A673 (cell line): Measurements from ENCODE around the gene RIC8A. TPM values are rescaled to one million over a fixed set of nuclear protein-coding genes. Genes with fewer than 3 reads are reported as not detected.

Experiments
- BruUV-seq: library from RNA; stranded (reverse); fragments of 400-500 nt; replicated peaks from 2 replicates; lab custom pipeline; 2021; lab: Mats Ljungman, UMichigan
- CTCF ChIA-PET: fragments of 300-600 bp; sonication (Branson Sonifier 250); formaldehyde crosslinking; loops from one replicate; lab custom pipeline; 2022; ENCODE audit warnings: antibody characterized with exemption; lab: Charles Lee
- POLR2A ChIA-PET: fragments of 300-600 bp; sonication (Branson Sonifier 250); formaldehyde crosslinking; loops from one replicate; lab custom pipeline; 2022; ENCODE audit warnings: antibody characterized with exemption; ENCODE audit not compliant: low non-redundant PET; lab: Charles Lee
- DNase-seq: peaks from one replicate; pipeline ENCODE4 v3.0.0-alpha.2; 2015; ENCODE audit warnings: low spot score
- H3K27ac ChIP-seq: fragments of 200-600 bp; sonication (generic); 2 replicates; pipeline ENCODE4 v1.5.1; 2016; ENCODE audit warnings: mixed run types, low read depth, mild to moderate bottlenecking, mixed read lengths, antibody characterized with exemption, low read length; ENCODE audit not compliant: poor library complexity, severe bottlenecking
- H3K27me3 ChIP-seq: fragments of 200-600 bp; sonication (generic); replicated peaks from 2 replicates; pipeline ENCODE4 v1.6.1; 2017; ENCODE audit warnings: mixed run types, low read depth, mild to moderate bottlenecking, mixed read lengths, antibody characterized with exemption, low read length; ENCODE audit not compliant: insufficient read depth, poor library complexity
- H3K36me3 ChIP-seq: fragments of 200-600 bp; sonication (generic); 2 replicates; pipeline ENCODE4 v1.6.1; 2016; ENCODE audit warnings: mixed run types, mild to moderate bottlenecking, mixed read lengths, antibody characterized with exemption, low read length; ENCODE audit not compliant: insufficient read depth, poor library complexity, severe bottlenecking
- H3K4me1 ChIP-seq: fragments of 200-600 bp; sonication (generic); 2 replicates; pipeline ENCODE4 v1.6.1; 2017; ENCODE audit warnings: mixed run types, mild to moderate bottlenecking, mixed read lengths, antibody characterized with exemption, low read length; ENCODE audit not compliant: insufficient read depth, poor library complexity, severe bottlenecking
- H3K4me3 ChIP-seq: fragments of 200-600 bp; sonication (generic); 2 replicates; pipeline ENCODE4 v1.5.1; 2016; ENCODE audit warnings: low read depth, mixed run types, mild to moderate bottlenecking, mixed read lengths, low read length; ENCODE audit not compliant: poor library complexity, severe bottlenecking
- H3K9me3 ChIP-seq: fragments of 200-600 bp; sonication (generic); 2 replicates; pipeline ENCODE4 v1.6.1; 2016; ENCODE audit warnings: mixed run types, low read depth, mild to moderate bottlenecking, mixed read lengths, antibody characterized with exemption, low read length; ENCODE audit not compliant: poor library complexity, severe bottlenecking
- CTCF ChIP-seq: fragments of 300-800, 200-600 bp; sonication (generic); conservative IDR thresholded peaks from 2 replicates; pipeline ENCODE4 v1.5.1; 2017; ENCODE audit warnings: low read depth, mild to moderate bottlenecking, antibody characterized with exemption, low read length, moderate library complexity, mixed read lengths
- EZH2 ChIP-seq: fragments of 200-600 bp; sonication (generic); IDR thresholded peaks from 2 replicates; pipeline ENCODE4 v1.6.1; 2017; ENCODE audit warnings: borderline replicate concordance, low read depth, mild to moderate bottlenecking, mixed read lengths, antibody characterized with exemption, low read length; ENCODE audit not compliant: poor library complexity, severe bottlenecking
- intact Hi-C: fragments of 100-400 bp; cut with micrococcal nuclease; formaldehyde crosslinking; loops from one replicate; pipeline ENCODE4 v1.10.0; 2022; ENCODE audit not compliant: unreplicated experiment
- total RNA-seq: library from RNA; stranded (reverse); gene quantifications from 2 replicates; pipeline ENCODE4 v1.2.3, GENCODE V29; 2021

The RIC8A gene
- total RNA-seq, 1 experiment from 2014 or later, result 88.2 TPM

GRCh38 chr11:197741-198235 lies 9.7 kb upstream of the RIC8A start:
- Histone ChIP-seq H3K4me3 (no peak overlapping the region), H3K27ac (no peak overlapping the region), H3K27me3 (no peaks in the 10 kb centered on the region), H3K36me3 (no peaks in the 10 kb centered on the region), H3K4me1 (no peaks in the 10 kb centered on the region), H3K9me3 (no peaks in the 10 kb centered on the region)
- intact Hi-C loops, result no loop called here
- no peak for DNase-seq
- no TSS peak for BruUV-seq
- CTCF ChIA-PET, result no interaction called here
- TF ChIP-seq CTCF (no peak), EZH2 (no peak)
- POLR2A ChIA-PET, result no interaction called here

GRCh38 chr11:198236-198806 lies 9.2 kb upstream of the RIC8A start:
- intact Hi-C loops, result no loop called here
- Histone ChIP-seq H3K27ac (no peak overlapping the region), H3K4me3 (no peak overlapping the region), H3K9me3 (no peaks in the 10 kb centered on the region), H3K36me3 (no peaks in the 10 kb centered on the region), H3K4me1 (no peaks in the 10 kb centered on the region), H3K27me3 (no peaks in the 10 kb centered on the region)
- no peak for TF ChIP-seq EZH2
- TF ChIP-seq CTCF, result no peak
- ChIA-PET CTCF (no interaction called here), POLR2A (no interaction called here)
- DNase-seq, result no peak
- BruUV-seq, result no TSS peak

- POLR2A ChIA-PET, result no interaction called here
- CTCF ChIA-PET, result no interaction called here
- no peak for DNase-seq
Measured at GRCh38 chr11:199004-199581, 8.4 kb upstream of the RIC8A start.

More at GRCh38 chr11:199004-199581, 8.4 kb upstream of the RIC8A start:
- Histone ChIP-seq H3K9me3 (no peaks in the 10 kb centered on the region), H3K27ac (no peak overlapping the region), H3K27me3 (no peaks in the 10 kb centered on the region), H3K4me3 (no peak overlapping the region), H3K36me3 (no peaks in the 10 kb centered on the region), H3K4me1 (no peaks in the 10 kb centered on the region)
- BruUV-seq, result no TSS peak
- intact Hi-C loops, result no loop called here
- TF ChIP-seq EZH2 (no peak), CTCF (no peak)
